RWPE1 (cell line): ENCODE results near the gene NAT8L.
A peak's percentile ranks its signal among the peaks of the same experiment; 100 is the strongest.

Source experiments
- CTCF ChIA-PET: fragments of 350-600 bp; sonication (Branson Sonifier 250); formaldehyde crosslinking; extraction: SDS; loops from one replicate; lab custom pipeline; 2021; lab: Yijun Ruan, JAX
- POLR2A ChIA-PET: fragments of 400-600 bp; formaldehyde crosslinking; extraction: SDS; loops from one replicate; lab custom pipeline; 2020; ENCODE audit warnings: antibody characterized with exemption; ENCODE audit not compliant: low non-redundant PET; lab: Yijun Ruan, JAX
- DNase-seq: peaks from one replicate; pipeline ENCODE4 v3.0.0; 2012; ENCODE audit warnings: low spot score
- H3K27ac ChIP-seq: fragments of 450-650 bp; 2 replicates; pipeline ENCODE4 v1.5.1; 2017
- CTCF ChIP-seq: fragments of 450-650 bp; conservative IDR thresholded peaks from 2 replicates; pipeline ENCODE4 v1.5.1; 2017; ENCODE audit warnings: low read depth, mild to moderate bottlenecking

The NAT8L gene

GRCh38 chr4:2064276-2064991, 5.3 kb downstream of the NAT8L start:
- DNase-seq, result peak; percentile 30
- TF ChIP-seq CTCF, result no peak
- CTCF ChIA-PET, result no interaction called here
- POLR2A ChIA-PET, result no interaction called here
- peak overlapping the region; percentile 19; the same call in 1 of the 2 replicates for H3K27ac ChIP-seq

- POLR2A ChIA-PET, result no interaction called here
- no peak for DNase-seq
- CTCF ChIA-PET, result no interaction called here
- peak overlapping the region; percentile 19; the same call in 1 of the 2 replicates for H3K27ac ChIP-seq
- TF ChIP-seq CTCF, result no peak
Measured at GRCh38 chr4:2065106-2065930, 6.2 kb downstream of the NAT8L start.

- DNase-seq, result no peak
- ChIA-PET CTCF (no interaction called here), POLR2A (no interaction called here)
- no peak overlapping the region for H3K27ac ChIP-seq
- TF ChIP-seq CTCF, result no peak
Measured at GRCh38 chr4:2066011-2066551, 7.0 kb downstream of the NAT8L start.

- no peak overlapping the region for H3K27ac ChIP-seq
- TF ChIP-seq CTCF, result no peak
- ChIA-PET CTCF (no interaction called here), POLR2A (no interaction called here)
- DNase-seq, result no peak
Measured at GRCh38 chr4:2066571-2067445, 7.7 kb downstream of the NAT8L start.

- no peak for TF ChIP-seq CTCF
- POLR2A ChIA-PET, result no interaction called here
- DNase-seq, result no peak
- CTCF ChIA-PET, result no interaction called here
- H3K27ac ChIP-seq, result no peak overlapping the region
Measured at GRCh38 chr4:2067446-2068197, 8.5 kb downstream of the NAT8L start.
